Neural cell (in vitro differentiated cells): ENCODE results near the gene TBC1D10B.

Source experiments
- CTCF ChIP-seq: fragments of 450-650 bp; IDR thresholded peaks from 2 replicates; pipeline ENCODE4 v1.5.1; 2014; ENCODE audit warnings: antibody characterized with exemption, mild to moderate bottlenecking, moderate library complexity; ENCODE audit not compliant: poor library complexity, severe bottlenecking
- EP300 ChIP-seq: fragments of 450-650 bp; conservative IDR thresholded peaks from 2 replicates; pipeline ENCODE4 v1.6.1; 2014; ENCODE audit warnings: antibody characterized with exemption, mild to moderate bottlenecking, moderate library complexity; ENCODE audit not compliant: poor library complexity, severe bottlenecking
- EZH2 ChIP-seq: fragments of 200-600, 300-800 bp; shearing (Covaris generic), sonication (generic); IDR thresholded peaks from 2 replicates; pipeline ENCODE4 v1.6.1; 2014; ENCODE audit warnings: antibody characterized with exemption, low read length, borderline replicate concordance, mild to moderate bottlenecking; ENCODE audit not compliant: insufficient read depth, poor library complexity, severe bottlenecking
- MXI1 ChIP-seq: fragments of 450-650 bp; conservative IDR thresholded peaks from 2 replicates; pipeline ENCODE4 v1.6.1; 2014; ENCODE audit warnings: antibody characterized with exemption, mild to moderate bottlenecking; ENCODE audit not compliant: poor library complexity, severe bottlenecking
- POLR2AphosphoS5 ChIP-seq: IDR thresholded peaks from 2 replicates; pipeline ENCODE4 v1.6.1; 2012
- RAD21 ChIP-seq: fragments of 450-650 bp; conservative IDR thresholded peaks from 2 replicates; pipeline ENCODE4 v1.6.1; 2014; ENCODE audit warnings: antibody characterized with exemption, mild to moderate bottlenecking, moderate library complexity
- SMC3 ChIP-seq: fragments of 450-650 bp; conservative IDR thresholded peaks from 2 replicates; pipeline ENCODE4 v1.6.1; 2014; ENCODE audit warnings: antibody characterized with exemption, mild to moderate bottlenecking, moderate library complexity; ENCODE audit not compliant: poor library complexity
- TAF1 ChIP-seq: IDR thresholded peaks from 2 replicates; pipeline ENCODE4 v1.6.1; 2012; ENCODE audit warnings: low read depth
- TF ChIP-seq, protein P1 (sequence below): IDR thresholded peaks from 2 replicates; pipeline ENCODE4 v1.6.1; 2012; ENCODE audit warnings: borderline replicate concordance

- no peak for TF ChIP-seq EZH2
- TF ChIP-seq EP300: no peak
- no peak for TF ChIP-seq CTCF
- TF ChIP-seq, protein P1, sequence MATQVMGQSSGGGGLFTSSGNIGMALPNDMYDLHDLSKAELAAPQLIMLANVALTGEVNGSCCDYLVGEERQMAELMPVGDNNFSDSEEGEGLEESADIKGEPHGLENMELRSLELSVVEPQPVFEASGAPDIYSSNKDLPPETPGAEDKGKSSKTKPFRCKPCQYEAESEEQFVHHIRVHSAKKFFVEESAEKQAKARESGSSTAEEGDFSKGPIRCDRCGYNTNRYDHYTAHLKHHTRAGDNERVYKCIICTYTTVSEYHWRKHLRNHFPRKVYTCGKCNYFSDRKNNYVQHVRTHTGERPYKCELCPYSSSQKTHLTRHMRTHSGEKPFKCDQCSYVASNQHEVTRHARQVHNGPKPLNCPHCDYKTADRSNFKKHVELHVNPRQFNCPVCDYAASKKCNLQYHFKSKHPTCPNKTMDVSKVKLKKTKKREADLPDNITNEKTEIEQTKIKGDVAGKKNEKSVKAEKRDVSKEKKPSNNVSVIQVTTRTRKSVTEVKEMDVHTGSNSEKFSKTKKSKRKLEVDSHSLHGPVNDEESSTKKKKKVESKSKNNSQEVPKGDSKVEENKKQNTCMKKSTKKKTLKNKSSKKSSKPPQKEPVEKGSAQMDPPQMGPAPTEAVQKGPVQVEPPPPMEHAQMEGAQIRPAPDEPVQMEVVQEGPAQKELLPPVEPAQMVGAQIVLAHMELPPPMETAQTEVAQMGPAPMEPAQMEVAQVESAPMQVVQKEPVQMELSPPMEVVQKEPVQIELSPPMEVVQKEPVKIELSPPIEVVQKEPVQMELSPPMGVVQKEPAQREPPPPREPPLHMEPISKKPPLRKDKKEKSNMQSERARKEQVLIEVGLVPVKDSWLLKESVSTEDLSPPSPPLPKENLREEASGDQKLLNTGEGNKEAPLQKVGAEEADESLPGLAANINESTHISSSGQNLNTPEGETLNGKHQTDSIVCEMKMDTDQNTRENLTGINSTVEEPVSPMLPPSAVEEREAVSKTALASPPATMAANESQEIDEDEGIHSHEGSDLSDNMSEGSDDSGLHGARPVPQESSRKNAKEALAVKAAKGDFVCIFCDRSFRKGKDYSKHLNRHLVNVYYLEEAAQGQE: no peak
- no peak for TF ChIP-seq POLR2AphosphoS5
- no peak for TF ChIP-seq MXI1
- no peak for TF ChIP-seq TAF1
- no peak for TF ChIP-seq SMC3
- TF ChIP-seq RAD21: no peak
Measured at GRCh38 chr16:30407804-30408534, 37.7 kb upstream of the TBC1D10B start.
